ENCODE measurements around the gene ZIC5.

The ZIC5 gene

GRCh38 chr13:99983499-99984401, 12.2 kb upstream of the ZIC5 start:
- no peak for TF ChIP-seq CTCF (IDR thresholded peaks at IDR 0.05; ENCODE audit: extremely low read depth, insufficient read depth, missing control alignments)
- in situ Hi-C loops (cut with MboI; ENCODE audit: low pct_unique_long_range_greater_than_20kb, low sequenced_read_pairs, unreplicated experiment) = loop anchor here (25.0 kb wide), 2 partner anchors 254 to 529 kb away; no protein-coding TSS in a partner anchor

GRCh38 chr13:99982731-99983498, 11.3 kb upstream of the ZIC5 start:
- in situ Hi-C loops (cut with MboI; ENCODE audit: low pct_unique_long_range_greater_than_20kb, low sequenced_read_pairs, unreplicated experiment) = loop anchor here (25.0 kb wide), 2 partner anchors 254 to 529 kb away; no protein-coding TSS in a partner anchor
- no peak for DNase-seq (ENCODE audit: low spot score)
- TF ChIP-seq CTCF (IDR thresholded peaks at IDR 0.05; ENCODE audit: extremely low read depth, insufficient read depth, missing control alignments) = no peak

More at GRCh38 chr13:99983499-99984401, 12.2 kb upstream of the ZIC5 start:
- no peak for DNase-seq (ENCODE audit: low spot score)

GRCh38 chr13:99982036-99982730, 10.6 kb upstream of the ZIC5 start:
- DNase-seq (ENCODE audit: low spot score) = no peak
- no peak for TF ChIP-seq CTCF (IDR thresholded peaks at IDR 0.05; ENCODE audit: extremely low read depth, insufficient read depth, missing control alignments)
- in situ Hi-C loops (cut with MboI; ENCODE audit: low pct_unique_long_range_greater_than_20kb, low sequenced_read_pairs, unreplicated experiment) = loop anchor here (25.0 kb wide), 2 partner anchors 255 to 530 kb away; no protein-coding TSS in a partner anchor

GRCh38 chr13:99981735-99982035, 10.1 kb upstream of the ZIC5 start, which contains the start of gene ZIC2:
Gene ZIC2 (plus strand): TSS chr13:99981784. CDS start chr13:99982065, 281 bp downstream.
- in situ Hi-C loops (cut with MboI; ENCODE audit: low pct_unique_long_range_greater_than_20kb, low sequenced_read_pairs, unreplicated experiment) = loop anchor here (25.0 kb wide), 2 partner anchors 256 to 531 kb away; no protein-coding TSS in a partner anchor
- no peak for DNase-seq (ENCODE audit: low spot score)
- TF ChIP-seq CTCF (IDR thresholded peaks at IDR 0.05; ENCODE audit: extremely low read depth, insufficient read depth, missing control alignments) = no peak

- TF ChIP-seq CTCF (IDR thresholded peaks at IDR 0.05; ENCODE audit: extremely low read depth, insufficient read depth, missing control alignments) = no peak
- DNase-seq (ENCODE audit: low spot score) = peak; percentile 61
- in situ Hi-C loops (cut with MboI; ENCODE audit: low pct_unique_long_range_greater_than_20kb, low sequenced_read_pairs, unreplicated experiment) = loop anchor here (25.0 kb wide), 2 partner anchors 256 to 531 kb away; no protein-coding TSS in a partner anchor
Measured at GRCh38 chr13:99980824-99981734, 9.5 kb upstream of the ZIC5 start.
